ENCODE measurements around the gene ARRDC4.
A peak's percentile ranks its signal among the peaks of the same experiment; 100 is the strongest.

Gene ARRDC4, protein sequence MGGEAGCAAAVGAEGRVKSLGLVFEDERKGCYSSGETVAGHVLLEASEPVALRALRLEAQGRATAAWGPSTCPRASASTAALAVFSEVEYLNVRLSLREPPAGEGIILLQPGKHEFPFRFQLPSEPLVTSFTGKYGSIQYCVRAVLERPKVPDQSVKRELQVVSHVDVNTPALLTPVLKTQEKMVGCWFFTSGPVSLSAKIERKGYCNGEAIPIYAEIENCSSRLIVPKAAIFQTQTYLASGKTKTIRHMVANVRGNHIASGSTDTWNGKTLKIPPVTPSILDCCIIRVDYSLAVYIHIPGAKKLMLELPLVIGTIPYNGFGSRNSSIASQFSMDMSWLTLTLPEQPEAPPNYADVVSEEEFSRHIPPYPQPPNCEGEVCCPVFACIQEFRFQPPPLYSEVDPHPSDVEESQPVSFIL

DNA sequence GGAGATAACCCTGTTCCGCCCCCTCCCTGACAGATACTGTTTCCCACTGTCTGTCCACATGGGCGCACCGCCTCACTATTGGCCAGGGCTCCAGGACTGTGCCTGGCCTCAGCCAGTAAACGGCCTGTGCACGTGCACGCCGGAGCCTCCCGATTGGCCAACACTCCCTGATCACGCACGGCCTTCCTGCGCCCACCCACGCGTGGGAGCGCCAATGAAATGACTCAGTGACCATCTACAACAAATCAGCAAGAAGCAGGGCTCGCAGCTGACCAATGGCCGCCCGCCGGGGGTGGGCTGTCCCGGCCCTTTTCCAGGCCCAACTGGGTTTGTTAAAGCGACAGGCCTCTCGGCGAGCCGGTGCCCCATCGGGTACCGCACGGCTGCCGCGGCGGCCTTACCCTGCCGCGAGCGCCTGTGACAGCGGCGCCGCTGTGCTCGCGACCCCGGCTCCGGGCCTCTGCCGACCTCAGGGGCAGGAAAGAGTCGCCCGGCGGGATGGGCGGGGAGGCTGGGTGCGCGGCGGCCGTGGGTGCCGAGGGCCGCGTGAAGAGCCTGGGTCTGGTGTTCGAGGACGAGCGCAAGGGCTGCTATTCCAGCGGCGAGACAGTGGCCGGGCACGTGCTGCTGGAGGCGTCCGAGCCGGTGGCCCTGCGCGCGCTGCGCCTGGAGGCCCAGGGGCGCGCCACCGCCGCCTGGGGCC lies at the start of gene ARRDC4:
ARRDC4 (plus strand) TSS at position 340 of the 703 bp plus-strand sequence; CDS start at position 499, 159 bp downstream.
- DNase-seq, result peak; percentile 97 to 98

DNA sequence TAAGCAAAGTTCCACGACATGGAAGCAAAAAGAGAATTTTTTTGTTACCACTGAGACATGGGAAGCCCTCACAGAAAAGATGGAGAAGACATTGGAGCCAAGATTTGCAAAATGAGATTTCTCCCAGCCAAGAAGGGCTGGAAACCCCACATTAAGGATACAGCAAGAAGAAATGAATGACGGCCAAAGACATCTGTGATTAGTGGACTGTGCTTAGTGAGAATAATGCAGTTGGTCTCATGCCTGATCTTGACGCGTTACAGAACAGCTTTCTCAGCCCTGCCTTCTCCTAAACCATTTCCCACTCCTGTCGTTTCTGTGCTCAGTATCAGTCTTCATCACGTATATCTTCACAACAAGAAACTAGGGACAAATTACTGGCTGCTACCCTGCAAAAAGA lies 45.8 kb upstream of the ARRDC4 start:
- no peak for DNase-seq

DNA sequence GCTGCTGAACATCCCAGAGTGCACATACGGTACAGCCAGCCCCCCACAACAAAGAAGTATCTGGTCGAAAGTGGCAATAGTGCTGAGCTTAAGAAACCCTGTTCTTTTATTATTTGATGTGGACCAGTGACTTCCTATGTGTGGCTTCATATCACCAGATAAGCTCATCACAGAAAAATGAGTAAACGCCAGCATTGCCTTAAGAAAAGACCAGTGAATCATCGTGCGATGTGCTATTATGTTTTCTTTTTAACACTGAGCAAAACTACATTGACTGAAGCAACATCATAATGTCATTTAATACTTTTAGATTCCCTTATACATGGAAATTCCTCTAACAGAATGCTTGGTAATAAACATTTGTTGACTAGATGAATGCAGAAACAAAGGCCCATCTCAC lies 45.2 kb upstream of the ARRDC4 start:
- no peak for DNase-seq

DNA sequence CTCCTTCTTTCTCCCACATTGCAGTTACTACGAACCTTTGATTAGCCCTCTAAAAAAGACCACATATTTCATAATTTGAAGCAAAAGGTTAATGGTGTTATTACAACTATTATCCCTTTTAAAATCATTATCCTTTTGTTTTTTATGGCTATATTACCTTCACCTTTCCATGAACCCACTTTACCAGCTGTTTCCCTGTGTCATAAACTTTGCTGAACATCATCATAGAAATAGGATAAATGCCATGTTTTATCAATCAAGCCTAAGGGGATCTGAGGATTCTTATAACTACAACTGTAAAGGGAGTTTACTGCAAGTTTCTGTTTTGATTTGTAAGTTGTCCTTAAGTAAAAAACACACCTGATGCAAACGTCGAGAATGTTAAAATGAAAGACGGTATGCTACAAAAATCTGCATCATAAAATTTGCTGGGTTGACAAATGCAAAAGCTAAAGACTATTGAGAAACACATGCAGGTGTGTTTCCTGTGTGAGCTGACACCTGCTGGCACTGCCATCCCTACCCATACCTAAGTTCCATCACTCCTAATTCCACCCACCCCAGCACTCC lies 39.1 kb upstream of the ARRDC4 start:
- no peak for DNase-seq

DNA sequence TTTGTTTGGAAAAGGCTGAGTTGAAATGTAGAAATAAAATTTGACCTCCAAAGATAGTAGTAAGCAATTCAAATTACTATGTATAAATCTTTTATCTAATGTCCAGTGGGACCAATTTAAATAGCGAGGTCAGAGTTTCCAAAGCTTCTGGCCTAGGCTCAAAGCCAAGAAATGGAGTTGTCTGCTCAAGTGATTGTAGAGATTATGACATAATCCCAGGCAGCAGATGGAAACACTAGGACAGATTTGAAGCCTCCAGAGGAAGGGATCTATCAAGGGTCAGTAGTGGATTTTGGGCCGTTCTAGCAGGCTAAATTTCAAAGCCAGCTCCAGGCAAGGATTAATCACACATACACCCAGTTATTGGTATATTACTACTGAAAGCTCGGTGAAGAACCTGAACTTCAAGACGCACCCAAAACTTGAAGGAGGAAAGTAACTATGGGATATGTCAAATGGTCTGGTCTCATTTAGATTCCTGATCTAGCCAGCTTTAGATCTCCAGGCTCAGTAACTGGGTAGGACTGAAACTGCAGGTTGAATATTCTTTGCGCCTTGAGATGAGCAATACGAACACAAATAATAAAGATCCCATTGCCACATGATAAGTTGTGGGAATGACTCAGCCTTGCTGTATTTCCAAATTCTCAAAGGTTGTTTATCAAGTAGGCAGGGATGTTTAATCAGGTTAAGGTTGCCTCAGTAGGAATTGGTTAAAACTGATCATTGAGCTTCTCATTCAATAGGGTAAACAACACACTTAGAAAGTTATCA lies 30.9 kb upstream of the ARRDC4 start:
- DNase-seq, result no peak

DNA sequence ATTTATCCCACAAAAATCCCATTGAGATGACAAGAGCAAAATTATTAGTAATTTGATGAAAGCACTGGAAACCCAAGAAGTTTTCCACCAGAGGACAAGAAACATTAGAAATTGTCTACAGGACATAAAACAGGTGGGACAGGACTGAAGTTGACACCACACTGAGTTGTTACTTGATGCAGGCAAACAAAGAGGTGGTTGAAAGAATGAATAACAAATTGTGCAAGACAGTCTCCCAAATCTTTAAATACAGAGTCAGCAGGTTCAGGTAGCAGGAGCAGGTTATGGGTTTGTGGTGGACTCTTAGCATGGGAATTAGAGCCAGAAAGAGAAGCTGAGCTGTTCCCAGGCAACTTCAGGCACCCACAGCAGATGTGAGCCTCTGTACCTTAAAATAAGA lies 30.3 kb upstream of the ARRDC4 start:
- DNase-seq, result no peak

DNA sequence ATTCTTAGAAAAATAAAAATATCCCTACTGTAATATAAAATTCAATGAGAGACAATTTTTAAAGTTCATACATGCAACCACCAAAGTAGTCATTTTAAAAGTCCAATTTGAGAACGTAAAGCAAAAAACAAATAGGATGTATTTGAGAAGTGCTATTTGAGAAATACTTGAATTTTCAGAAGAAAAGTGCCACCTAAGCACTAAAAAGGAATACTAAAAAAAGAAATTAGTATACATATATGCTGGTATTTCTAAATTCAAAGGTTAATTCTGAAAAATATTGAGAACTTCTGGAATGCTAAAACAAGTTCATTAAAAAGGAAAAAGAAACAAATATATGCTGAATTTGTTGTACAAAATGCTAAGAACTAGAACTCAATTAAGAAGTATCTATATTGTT lies 29.2 kb upstream of the ARRDC4 start:
- DNase-seq, result no peak

DNA sequence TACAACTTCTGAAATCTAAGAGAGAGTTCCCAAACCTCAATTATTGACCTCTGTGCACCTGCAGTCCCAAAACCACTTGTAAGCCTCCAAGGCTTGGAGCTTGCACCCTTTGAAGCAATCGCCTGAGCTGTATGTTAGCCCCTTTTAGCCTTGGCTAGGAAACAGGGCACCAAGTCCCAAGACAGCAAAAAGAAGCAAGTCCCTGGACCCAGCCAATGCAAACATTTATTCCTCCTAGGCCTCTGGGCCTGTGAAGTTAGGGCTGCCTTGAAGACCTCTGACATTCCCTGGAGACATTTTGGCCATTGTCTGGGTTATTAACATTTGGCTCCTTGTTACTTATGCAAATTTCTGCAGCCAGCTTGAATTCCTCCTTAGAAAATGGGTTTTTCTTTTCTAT lies 26.9 kb upstream of the ARRDC4 start:
- no peak for DNase-seq

DNA sequence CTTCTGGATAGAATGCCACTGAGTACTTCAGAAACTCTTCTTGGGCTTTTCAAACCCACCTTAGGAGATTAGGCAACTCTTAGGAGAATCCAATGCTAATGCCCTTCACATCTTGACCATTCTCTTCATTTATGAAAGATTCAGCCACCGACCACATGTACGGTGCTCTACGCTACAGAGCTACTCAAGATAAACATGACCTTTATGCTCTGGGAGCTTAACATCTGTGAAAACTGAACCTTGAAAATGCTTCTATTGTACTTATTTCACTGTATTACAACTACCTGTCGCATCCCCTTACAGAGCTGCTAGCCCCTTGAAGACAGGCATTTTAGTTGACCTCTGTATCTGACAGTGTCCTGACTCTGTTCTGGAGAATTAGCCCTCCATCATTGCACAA lies 19.5 kb upstream of the ARRDC4 start:
- no peak for DNase-seq

DNA sequence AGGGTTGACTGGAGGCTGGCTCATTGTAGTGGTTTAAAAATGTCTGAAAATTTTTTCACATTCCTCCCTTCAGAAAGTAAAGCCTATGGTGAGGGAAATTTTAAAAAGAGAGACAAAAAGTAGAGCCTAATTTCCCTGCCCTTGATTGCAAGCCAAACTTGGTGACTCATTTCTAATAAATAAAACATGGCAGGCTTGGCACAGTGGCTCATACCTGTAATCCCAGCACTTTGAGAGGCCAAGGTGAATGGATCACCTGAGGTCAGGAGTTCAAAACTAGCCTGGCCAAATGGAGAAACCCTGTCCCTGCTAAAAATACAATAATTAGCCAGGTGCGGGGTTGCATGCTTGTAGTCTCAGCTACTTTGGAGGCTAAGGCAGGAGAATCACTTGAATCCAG lies 18.9 kb upstream of the ARRDC4 start:
- DNase-seq, result no peak

DNA sequence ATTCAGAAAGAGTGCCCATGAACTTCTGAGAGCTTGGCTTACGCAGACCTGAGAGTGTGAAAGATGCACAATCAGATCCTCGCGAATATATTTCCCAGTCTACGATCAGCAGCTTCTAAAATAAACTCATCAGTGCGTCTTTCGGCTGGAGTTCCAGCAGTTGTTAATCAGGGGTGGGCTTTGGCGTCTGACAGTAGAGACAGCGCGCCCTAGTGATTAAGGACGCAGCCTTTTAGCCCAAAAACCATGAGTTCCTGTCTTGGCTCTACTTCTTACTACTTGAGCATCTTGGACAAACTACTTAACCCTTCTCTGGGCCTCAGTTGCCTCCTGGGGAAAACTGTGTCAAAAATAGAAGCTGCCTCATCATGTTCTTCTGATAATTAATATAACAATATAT lies 15.8 kb upstream of the ARRDC4 start:
- no peak for DNase-seq

DNA sequence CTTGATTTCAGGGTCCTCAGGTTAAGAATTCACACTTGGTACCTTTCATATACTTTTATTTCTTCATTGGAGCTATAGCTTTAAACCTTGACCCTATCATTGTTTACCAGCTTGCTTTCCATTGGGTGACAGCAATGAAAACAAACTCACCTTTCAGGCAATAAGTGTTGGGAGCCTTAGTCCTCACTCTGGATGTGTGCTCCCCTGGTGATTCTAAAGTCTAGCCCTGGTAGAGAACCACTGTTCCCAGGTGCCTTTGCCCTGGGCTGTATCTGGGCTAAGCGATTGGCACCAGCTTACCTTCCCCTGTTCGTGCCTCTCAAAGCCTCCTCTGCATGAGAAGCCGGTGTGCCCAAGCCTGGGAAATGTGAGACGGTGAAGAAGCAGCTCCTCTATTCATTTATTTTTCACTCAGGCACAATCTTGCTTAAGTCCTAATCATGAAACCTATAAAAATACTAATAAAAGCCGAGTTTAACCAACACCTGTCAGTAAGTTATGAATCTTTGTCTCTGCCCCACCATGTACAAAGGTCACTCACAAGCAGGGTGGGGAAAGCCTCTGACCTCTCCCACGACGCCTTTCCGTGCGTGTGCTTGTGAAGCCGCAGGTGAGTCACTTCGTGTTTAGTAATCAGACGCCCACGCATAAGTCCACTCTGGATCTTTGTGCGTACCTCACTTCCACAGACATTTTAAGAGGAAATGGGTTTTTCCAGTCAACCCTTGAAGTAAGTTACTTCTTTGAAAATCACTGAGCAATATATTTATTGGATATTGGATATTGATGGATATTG lies 12.8 kb upstream of the ARRDC4 start:
- no peak for DNase-seq

DNA sequence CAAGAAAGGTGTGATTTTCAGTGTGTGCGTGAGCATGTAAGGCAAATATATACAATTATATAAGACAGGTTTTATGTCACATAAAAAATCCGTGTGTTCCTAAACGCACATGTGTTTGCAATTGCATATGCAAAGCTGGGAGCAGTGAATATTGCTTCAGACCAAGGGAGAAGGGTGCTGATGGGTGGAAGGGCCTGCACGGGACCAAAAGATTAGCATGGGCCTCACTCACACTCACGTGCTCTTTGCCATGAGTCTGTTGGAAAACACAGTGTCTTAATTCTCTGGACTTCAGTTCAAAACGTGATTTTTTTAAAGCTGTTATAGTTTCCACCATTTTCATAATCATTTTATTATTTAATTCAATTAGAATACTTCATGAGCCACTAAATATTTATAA lies 7.2 kb upstream of the ARRDC4 start:
- DNase-seq, result no peak

DNA sequence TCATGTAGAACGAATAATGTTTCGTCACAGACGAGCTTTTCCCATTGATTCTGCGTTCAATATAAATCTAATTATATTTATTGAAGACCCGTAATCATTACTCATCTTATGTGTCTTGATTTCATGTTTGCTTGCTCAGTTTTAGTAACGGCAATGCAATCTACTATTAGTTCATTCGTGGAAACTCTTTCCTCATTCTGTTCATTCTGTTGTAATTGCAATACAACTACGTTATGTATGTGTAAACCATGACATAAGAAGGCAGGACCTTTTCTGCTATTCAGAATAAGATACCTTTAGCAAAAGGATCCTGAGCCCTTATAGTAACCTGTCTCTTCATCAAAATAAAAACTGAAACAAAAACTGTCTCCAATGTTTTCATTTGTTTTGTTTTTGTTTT lies 6.8 kb upstream of the ARRDC4 start:
- DNase-seq, result no peak

DNA sequence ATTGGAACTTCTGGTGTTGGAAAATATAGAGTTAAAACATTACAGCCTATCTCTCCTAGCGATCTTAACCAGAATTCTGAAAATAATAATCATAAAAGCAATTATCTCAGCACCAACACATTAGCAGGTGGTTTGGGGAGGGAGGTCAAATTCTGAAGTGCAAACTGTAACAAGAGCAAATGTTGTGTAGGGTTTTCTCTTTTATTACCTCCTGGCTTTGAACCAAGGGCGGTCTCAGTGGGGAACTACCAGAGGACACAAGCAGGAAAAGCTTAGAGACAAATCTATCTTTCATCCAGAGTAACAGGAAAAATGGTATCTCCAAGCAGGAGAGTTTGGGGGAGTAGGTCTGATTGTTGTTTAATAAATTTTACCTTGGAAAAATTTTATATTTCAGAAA lies 5.5 kb upstream of the ARRDC4 start:
- no peak for DNase-seq

DNA sequence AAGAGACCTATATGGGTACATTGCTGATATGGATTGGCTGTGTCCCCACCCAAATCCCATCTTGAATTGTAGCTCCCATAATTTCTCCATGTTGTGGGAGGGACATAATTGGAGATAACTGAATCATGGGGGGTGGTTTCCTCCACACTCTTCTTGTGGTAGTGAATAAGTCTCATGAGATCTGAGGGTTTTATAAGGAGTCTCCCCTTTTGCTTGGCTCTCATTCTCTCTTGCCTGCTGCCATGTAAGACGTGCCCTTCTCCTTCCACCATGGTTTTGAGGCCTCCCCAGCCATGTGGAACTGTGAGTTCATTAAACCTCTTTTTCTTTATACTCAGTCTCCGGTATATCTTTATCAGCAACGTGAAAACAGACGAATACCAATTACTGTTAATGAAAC lies 5.0 kb upstream of the ARRDC4 start:
- DNase-seq, result no peak

DNA sequence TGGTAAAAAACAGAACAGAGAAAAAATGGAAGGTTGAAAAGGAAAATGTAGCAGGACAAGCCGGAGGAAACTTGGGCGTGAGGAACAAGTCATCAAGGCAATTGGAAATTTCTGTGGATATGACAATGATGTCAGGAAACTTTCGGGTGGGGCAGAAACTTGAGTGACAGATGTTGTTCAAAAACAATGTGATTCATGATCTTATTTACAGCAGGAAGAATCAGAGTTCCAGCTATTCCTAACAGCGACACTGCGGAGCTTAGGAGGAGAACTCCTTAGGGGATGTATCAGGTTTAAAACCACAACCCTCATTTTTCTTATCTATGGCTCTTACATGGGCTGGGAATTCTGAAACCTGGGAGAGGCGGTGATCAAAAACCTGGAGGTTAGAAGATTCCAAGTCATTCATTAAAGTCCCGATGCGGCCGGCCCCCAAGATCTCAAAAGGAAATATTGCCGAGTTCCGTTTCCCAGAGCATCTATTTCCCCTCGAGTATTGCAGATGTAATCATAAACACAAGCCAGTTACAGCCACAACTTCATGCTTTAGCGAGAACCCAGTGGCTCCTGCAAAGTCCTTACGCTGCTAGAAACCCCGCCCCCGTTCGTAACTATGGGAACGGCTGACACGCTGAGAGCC lies 659 bp upstream of the ARRDC4 start:
- no peak for DNase-seq

DNA sequence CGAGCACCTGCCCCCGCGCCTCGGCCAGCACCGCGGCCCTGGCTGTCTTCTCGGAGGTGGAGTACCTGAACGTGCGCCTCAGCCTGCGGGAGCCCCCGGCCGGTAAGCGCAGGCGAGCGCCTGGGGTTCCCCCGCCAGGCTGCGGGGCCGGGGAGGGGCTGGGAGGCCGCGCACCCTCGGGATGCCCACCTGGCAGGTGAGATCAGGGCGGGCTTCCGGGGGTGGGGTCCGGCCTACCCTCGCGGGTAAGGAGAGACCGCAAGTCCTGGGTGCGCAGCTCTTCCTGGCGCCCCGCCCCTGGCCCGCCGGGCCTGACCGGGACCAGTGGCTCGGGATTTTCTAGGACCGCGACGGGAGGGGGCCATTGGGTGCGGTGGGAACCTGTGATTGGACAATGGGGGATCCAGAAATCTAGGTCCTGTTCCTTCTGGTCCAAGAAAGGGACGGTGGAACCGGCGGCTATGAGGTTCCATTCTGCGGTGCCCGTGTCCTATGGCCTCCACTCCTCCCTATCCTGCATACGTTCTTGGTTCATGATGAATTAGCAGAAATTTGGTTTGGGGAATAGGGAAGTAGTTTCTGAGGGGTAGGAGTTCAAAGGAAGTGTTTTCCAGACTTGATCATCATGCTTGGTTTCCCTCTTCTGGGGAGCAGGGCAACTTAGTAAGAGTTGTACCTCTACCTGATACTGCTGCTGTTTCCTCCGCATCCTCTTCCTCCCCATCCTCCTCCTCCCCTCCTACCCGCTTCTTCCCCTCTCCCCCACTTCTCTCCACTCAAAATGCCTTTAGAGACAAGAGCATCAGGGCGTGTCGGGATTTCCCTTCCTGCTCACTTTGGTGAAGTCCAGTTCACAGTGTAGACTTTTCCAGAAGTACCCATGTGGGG lies 808 bp downstream of the ARRDC4 start:
- DNase-seq, result peak in 1 of 2 experiments; percentile 10

DNA sequence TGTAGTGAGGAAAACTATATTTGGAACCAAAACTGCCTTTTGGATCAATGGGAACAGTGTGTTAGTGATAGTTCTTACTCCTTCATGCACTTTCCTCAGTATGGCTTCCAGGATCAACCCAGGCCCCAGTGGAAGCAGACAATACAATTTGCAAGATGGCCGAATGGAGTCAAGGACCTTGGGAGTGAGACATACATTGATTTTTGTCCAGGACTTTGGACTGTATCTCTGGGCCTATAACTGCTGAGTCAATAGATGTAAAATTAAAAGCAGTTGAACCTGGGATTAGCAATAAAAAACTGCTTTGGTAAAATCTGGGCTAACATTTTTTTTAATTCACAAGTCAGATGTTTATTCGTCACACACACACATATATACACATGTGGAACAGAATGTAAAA lies 1.8 kb downstream of the ARRDC4 start:
- no peak for DNase-seq

DNA sequence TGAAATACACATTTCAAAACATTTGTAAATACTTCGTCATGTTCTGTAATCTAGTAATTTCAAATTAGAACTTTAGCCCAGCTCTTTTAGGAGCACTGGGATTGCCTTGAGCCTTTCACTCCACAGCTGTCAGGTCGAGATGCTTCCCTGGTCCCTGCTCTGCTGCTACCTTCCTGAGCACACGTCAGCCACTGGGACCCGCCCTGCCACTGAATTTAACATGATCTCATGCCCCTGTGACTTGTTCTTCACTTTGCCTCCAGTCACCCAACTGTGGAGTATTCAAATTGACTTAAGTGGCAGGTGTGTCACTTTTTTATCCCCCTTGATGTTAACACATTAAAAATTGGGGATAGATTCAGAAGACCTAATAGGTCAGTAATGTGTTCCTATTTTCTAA lies 3.3 kb downstream of the ARRDC4 start:
- DNase-seq, result no peak

DNA sequence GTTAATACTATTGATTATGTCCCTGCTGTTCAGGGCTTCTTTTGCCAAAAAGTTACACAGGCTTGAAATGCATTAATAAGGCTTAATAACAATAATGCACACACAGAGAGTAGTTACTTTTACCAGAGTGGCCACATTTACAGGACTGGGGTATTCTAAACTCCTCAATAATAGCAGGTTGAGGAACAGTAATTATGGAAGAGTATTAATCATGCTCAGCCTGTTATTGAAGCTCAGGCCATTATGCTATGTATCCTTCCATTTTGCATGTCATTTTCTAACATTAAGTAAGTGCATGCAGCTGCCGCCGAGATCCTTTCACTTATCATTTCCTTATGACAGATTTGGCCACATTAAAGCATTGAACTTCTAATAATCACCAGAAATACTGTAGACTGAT lies 5.7 kb downstream of the ARRDC4 start:
- DNase-seq, result no peak
